HG02610 (cell line): ENCODE measurements around the gene SEC31B.

Experiments
- ATAC-seq: cut with Tn5 transposase; IDR thresholded peaks from one replicate; pipeline ENCODE4 v1.9.1; 2021; ENCODE audit warnings: mild to moderate bottlenecking, moderate library complexity; ENCODE audit not compliant: unreplicated experiment

SEC31B gene

DNA sequence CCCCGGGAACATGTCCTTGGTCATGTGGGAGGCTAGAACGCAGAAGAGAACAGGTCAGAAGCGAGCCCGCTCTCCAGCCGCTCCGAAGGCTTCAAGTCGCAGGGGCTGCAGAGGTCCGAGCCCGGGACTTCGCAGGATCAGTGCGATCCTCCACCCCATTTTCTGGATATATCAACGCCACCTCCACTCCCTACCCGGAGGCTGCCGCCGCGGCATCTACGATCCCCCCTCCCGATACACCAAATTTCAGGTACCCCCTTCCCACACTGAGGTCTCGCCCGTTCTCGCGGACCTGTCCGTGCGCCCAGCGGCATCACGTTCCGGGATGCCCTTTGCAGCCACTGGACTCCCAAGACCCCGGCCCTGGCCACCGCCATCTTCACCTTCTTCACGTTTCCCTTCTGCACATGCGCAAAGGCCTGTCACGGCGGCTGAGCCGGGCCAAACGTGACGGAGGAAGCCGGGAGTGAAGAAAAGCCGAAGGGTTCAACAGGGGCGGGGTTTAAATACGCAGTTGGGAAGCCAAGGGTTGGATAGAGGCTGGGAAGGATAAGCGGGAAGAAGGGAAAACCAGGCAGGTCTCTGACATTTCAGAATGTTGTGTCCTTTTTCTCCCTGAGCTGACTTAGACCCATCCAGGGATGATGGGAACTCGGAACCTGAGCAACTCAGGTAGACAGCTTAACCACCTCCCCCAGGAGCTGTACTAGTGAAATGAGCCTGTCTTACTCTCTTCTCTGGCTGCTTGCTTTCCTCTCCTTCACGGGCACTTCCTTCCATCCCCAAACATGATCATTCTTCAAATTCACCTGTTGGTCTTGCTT lies 10.0 kb upstream of the SEC31B start, which contains the start of gene NDUFB8:
Gene NDUFB8, minus strand, starts transcription at position 397 of the 824 bp plus-strand sequence. Its CDS starts 20 bp downstream, at position 377.
- peak; percentile 42 for ATAC-seq

DNA sequence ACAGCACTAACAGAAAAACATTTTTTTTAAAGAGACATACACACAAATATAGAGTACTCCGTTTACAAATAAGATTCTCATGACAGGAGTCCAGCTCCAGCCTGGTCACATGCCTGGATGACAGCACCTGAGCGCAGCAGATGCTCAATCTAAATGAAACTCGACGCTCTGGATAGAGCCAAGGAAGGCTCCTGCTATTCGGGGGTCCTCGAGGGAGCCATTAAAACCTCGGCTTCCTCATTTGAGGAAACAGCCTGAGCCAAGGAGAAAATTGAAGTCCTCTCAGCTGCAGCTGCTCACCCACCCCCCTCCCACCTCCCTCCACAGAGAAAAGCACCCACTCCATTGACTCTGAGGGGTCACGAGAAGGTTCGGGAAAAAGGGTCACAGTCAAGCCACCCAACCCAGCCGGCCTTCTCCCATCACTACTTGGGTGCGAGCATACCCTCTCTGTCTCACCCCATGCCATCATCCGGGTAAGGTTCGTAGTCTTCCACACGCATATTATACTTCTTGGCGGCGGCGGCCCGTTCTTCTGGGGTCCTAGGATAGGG lies 9.3 kb upstream of the SEC31B start:
- ATAC-seq = no peak

DNA sequence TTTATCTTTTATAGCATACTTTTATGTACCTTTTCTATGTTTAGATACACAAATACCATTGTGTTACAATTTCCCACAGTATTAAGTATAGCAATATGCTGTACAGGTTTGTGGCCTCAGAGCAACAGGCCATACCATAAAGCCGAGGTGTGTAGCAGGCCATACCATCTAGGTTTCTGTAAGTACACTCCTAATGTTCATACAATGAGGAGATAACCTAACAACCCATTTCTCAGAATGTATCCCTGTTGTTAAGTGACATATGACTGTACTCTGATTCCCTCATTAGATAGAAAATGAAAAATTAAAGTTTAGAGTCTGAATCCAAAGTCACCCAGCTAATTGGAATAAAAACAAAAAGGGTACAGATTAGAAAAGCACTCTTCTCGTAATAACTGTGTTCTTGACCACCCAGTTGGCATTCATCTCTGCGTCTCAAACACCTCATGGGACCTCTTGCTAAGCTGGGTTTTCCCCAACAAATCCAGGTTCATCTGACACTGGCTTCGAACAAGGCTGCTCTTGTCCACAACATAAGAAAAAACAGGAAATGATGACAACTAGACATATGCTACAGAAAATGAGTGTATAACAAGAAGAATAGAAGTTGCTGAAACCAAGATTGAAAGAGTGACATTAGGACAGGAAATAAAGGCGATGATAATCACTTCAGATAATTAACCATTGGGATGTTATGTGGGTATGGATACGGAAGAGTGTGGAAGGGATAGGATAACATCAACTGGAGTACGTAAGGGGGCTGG lies 8.6 kb upstream of the SEC31B start:
- peak; percentile 34 for ATAC-seq

DNA sequence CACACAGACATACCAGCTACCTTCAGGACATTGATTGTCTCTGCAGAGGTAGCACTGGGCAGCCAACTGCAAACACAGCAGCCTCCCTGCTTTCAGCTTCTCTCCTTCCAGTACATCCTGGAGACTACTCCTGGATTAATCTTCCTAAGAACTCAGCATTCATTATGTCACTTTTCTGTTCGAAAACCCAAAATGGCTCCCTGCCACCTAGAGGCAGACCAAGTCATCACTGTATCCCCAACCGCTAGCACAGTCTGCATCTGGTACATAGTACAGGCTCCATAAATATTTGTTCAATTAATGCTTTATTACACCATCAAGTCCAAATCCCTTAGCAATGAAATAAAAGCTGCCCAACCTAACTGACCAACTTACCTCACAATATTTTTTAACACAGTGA lies 5.0 kb upstream of the SEC31B start:
- no peak for ATAC-seq

DNA sequence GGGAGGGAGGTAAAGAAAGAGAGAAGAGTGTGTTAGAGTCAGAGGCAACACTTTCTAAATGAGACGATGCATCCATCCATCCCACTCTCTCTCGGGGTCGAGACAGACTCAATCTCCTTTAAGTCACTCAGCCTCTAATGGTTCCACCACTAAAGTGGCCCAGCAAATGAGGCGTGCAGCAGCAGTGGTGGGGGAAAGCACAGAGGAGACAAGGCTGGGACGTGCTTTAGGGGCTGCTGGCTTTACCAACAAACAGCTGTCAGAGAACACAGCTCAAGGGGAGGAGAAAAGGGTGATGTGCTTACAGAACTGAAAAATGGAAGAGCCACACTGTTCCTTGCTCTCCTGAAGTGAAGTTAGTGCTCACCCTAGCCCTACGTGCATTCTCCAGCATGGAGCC lies 4.5 kb upstream of the SEC31B start:
- no peak for ATAC-seq

DNA sequence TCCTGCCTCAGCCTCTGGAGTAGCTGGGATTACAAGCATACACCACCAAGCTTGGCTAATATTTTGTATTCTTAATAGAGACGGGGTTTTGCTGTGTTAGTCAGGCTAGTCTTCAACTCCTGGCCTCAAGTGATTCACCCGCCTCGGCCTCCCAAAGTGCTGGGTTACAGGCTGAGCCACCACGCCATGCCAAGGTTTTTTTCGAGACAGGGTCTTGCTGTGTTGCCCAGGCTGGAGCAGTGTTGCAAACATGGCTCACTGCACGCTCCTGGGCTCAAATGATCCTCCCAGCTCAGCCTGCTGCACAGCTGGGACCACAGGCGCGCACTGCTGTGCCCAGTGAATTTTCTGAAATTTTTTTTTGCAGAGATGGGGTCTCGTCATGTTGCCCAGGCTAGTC lies 3.3 kb upstream of the SEC31B start:
- ATAC-seq = no peak

DNA sequence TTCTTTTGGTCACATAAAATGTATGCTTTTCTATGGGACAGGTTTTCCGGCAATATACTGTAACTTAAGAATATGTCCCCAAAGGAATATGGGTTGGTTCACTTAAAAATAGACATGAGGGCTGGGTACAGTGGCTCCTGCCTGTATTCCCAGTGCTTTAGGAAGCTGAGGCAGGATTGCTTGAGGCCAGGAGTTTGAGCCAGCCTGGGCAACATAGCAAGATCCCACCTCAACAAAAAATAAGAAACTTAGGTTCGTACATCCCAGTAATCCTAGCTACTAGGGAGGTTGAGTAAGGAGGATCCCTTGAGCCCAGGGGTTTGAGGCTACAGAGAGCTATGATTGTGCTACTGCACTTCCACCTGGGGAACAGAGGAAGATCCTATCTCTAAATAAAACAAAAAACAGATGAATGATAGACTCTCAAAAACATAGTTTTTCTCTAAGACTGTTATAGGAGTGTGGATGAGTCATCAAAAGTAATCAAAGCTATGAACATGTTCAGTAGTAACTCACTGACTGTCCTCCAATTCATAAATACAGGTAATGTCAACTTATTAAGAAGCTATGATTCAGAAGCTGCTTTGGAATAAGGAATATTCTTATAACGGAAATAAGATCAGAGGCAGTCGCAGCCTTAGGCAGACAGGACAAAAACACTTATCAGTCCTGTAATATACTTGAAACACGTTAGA lies 2.6 kb upstream of the SEC31B start:
- no peak for ATAC-seq

DNA sequence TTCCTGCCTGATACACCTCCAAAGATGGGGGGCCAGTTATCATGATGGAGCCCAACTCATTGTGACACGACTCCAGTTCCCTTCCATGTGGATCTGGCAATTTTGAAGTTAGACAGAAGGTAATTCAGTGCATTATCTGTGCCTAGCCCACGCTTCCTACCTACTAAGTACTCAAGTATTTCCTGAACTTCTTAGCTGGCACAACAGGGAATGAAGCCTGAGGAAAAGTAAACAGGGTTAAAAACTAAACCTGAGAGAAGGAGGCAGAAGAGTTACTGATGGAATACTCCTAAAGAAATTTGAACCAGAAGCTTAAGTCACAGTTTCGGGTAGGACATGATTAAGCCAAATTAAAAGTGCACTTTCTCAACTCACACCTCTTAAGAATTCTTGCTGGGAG lies 1.1 kb upstream of the SEC31B start:
- ATAC-seq = no peak

DNA sequence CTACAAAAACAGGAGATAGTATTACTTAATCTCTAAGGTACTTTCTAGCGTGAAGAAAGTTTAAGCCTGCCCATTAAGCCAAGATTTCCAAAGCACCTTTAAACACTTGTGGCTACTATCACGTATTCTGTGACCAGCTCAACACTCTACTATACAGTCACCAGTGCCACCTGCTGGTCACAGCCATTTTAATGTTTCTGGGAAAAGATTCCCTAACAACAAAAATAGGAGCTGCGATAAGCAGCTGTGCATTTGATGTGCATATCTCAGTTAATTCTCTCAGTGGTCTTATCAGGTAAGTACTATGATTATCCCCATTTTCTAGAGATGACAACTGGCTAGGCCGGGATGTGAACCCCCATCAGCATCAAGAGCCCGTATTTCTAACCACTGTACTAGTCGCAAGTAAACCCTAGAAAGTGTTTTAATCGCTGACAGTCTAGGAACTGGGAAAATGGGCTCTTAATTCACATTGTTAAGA lies 860 bp downstream of the SEC31B start:
- ATAC-seq = no peak

DNA sequence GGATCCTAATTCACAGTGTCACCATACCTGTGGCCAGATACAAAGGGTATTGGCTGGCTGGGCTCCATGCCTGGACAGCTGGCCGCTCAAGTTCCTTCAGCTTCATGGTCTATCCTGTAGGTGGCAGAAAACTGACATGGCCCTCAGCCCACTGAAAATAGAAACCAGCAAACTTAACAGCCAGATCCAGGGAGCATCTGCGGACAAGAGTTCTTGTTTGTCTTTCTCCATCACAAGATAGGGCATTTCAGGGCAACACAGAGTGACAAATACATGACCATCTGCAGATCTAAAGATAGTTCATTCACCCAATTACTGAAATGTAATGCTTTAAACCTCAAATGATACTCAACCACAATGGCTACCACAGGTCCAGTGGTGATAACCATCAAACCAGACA lies 2.8 kb downstream of the SEC31B start:
- ATAC-seq = no peak

DNA sequence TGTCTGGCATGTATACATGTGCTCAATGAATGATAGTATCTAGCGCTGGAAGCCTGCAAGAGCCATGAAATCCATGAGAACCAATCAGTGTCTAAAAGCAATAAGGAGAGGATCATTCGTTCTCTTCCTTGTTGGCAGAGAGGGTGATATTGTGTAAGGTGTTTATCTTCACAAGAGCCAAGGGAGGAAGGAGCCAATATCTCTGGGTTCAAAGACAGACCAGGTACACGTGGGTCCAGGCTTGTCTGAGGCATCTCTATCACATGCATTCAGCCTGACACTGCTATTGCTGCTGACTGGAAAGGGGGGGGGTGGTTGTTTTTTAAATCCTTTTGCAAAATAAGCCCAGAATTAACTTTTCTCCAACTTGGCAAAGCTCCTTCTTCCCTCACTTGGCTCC lies 4.0 kb downstream of the SEC31B start:
- ATAC-seq = no peak

DNA sequence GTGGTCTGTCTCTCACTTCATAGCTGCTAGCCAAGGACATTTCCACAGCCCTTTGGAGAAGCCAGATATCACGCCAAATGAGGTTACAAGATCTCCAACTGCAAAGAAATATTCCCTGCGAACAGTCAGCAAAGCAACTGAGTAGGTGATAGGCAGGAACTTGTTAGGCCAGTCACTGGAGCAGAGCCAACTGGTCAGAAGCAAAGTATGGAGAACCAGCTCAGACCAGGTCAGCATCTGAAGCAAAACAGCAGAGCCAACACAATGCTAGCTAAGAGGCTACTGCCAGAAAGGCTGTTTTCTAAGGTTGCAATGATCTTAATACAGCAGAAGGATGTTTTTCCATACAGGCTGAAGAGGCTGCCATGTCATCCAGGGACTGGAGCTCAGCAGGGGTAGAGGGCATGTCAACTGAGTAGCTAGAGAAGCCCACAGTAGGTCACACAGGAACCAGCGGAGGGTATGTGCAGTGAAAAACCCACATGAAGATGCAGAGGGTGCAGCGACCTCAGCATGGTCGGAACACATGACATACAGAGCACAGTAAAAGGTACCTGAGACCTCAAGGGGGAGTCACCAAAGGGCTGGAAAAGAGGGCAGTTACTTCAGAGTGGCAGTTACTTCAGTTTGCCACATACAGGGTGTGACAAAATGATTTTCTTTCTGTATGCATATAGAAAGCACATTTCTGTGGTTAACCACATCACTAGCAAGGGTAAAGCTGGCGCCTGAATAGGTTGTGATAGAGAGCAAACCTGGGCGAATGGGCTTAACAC lies 8.9 kb downstream of the SEC31B start:
- no peak for ATAC-seq

DNA sequence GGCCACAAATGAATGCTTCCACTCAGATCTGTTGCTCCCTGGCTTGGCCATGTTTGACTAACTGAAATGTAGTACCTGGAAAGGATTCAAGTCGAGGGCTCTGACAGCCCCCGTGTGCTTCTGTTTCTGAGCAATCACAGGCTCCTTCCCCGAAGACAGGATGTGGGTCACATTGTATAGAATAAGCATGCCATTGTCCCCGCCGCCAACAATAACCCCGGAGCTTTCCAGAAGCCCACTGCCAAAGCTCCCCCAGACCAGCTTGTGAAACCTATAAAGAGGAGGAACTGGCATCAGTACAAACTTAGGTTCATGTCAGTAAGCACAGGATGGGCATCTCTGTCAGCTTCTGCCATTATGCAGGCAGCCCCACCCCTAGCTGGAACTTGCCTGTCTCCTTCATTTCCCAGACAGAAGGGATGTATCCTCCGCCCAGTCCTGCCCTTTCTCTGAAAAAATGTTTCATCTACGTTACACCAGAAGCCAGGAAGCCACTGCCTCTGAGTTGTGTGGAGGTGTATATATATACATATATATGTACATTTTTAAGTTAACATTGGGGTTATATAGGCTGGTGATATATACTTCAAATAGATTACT lies 10.3 kb downstream of the SEC31B start:
- ATAC-seq = no peak

DNA sequence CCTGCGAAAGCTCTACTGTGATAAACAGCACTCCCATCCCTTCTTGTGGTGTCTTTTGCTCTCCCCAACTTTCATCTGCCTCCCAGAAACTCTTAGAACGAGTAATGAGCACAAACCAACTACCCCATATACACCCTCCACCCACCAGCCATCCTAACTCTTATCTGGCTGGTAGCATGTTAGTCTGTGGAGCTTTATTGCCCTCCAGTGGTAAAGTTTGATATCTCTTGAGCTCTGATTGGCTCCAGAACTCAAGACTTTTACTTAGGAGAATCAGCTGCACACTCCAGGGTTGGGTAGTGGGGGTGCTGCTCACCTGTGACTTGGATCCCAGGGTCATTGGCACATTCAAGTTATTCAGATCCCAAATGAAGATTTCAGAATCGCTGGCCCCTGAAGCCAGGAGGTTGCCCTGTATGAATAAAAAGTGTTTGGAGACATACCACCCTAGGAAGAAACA lies 10.9 kb downstream of the SEC31B start:
- no peak for ATAC-seq

DNA sequence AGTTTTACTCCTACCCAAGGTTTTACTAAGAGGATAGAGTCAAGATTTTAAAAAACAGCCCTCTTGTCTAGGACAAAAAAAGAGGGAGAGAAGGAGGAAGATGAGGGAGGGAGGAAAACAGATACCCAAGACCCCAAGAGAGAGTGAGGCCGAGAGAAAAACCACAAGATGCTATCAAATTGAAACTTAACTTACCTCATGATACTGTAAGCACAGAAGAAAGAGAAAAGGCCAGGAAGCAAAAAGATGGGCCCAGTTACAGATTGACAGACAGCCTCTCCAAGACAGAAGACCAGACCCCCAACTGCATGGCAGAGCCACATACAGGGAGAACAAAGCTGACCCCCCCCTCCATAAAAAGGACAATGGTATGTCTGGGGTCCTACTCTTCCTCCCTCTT lies 11.4 kb downstream of the SEC31B start:
- no peak for ATAC-seq

DNA sequence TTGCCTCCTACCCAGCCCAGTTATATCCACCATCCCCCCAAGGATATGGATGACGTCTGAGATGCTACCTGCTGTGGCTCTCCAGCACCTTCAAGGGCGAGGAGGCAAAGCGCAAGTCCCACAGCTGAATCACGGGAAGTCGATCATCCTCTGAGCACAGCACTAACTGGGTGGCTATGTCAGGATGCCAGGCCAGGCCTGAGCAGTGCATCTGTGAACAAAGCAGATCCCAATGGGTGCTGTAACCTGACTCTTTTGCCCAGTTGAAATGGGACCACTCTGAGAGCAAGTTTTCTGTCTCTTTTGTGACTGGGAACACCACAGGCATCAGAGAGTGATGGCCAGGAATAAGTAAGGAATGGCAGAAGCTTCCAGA lies 12.3 kb downstream of the SEC31B start:
- no peak for ATAC-seq

DNA sequence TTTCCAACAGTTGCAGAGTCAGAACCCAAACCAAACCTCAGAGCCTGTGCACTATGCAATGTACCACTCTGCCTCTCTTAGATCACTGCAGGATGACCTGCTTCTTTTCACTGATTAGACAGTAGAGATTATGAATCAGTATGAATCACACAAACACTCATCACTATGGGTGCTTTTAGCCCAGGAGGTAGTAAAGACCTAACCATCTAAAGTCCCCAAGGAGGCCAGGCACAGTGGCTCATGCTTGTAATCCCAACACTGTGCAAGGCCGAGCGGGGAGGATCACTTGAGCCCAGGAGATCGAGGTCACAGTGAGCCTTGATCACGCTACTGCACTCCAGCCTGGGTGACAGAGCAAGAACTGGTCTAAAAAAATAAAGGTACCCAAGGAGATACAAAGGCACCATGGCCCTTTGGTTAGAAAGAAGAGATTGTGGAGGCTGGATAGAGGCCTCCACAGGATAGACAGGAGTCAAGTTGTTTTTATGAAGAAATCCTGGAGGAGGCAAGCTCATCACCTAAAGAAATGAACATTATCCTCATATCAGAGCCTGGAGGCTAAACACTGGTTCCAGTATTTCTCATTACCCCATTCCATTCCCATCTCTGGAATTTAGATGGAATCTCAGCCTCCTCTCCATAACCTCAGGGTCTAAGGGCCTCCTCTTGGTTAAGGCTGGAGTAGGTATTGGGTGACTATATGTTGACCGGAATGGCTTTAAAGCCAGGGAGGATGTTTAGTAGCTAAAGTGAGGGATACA lies 12.9 kb downstream of the SEC31B start:
- no peak for ATAC-seq

DNA sequence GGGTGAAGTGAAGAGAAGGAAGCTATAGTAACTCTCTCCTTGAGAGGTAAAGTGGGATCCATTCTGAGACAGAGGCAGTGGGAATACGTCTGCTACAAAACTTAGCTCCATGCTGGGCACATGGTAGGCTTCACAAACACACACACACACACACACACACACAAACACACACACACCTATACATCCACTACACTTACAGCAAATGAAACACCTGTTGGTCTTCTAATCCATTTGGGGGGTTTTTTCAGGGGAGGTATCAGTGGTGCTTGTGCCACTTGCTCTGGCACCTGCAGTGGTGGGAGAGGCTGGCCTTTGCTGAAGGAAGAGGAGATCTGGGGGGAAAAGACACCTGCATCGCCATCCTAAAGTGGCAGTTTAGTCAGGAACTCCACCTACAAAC lies 14.5 kb downstream of the SEC31B start:
- no peak for ATAC-seq

DNA sequence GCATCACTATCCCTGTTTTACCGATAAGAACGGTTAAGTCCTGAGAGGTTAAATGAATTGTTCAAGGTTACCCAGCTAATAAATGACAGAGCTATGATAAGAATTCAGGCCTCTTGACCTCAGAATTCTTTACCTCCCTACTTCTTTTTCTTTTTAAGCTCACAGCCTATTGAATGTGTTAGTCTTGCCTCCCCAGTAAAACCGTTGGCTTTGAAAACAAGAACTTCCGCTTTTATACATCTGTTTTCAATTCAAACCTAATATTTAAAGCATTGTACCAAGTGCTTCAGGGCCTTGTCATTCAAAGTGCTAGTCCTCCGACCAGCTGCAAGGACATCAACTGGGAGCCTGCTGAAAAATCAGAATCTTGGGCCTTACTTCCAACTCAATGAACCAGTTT lies 15.6 kb downstream of the SEC31B start:
- no peak for ATAC-seq
